ENCODE measurements around the gene LNPK.
"Not testable (repeated sequence)": the region's sequence is repeated elsewhere in the genome, so short reads cannot be mapped to it uniquely, and the experiment has no call there.

The LNPK gene

DNA sequence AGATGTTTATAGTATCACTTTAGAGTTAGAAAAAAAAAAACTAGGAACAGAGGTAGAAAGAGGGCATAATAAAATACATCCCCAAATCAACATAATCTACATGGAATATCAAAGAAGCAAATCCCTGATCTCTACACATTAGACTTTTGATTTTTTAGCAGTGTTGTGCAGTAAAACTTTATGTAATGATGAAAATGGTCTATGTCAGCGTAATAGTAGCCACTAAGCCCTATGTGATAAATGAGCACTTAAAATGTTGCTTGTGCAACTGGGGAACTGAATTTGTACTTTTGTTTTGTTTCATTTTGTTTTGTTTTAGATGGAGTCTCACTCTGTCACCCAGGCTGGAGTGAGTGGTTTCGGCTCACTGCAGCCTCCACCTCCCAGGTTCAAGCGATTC, 36.3 kb downstream of the LNPK start:
- no peak for DNase-seq

DNA sequence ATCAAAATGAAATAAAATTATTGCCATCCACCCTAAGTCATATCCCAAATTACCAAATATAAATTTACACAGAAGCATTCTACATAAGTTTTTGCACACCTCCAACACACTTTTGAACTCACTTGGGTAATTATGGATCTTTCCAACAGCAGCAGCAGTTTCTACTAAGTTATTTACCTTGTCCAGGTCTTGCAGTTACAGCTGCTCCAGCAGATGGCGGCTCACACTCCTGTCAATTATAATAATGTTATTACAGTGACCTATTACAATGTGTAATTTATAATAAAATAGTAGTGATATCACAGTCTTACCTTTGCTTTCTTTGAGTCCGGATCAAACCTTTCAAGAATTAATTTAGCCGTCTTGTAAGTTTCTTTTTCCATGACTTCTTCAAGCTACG, 37.9 kb downstream of the LNPK start:
- no peak for DNase-seq

DNA sequence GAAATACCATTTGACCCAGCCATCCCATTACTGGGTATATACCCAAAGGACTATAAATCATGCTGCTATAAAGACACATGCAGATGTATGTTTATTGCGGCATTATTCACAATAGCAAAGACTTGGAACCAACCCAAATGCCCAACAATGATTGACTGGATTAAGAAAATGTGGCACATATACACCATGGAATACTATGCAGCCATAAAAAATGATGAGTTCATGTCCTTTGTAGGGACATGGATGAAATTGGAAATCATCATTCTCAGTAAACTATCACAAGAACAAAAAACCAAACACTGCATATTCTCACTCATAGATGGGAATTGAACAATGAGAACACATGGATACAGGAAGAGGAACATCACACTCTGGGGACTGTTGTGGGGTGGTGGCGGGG, 38.9 kb downstream of the LNPK start:
- not testable (repeated sequence) for DNase-seq

DNA sequence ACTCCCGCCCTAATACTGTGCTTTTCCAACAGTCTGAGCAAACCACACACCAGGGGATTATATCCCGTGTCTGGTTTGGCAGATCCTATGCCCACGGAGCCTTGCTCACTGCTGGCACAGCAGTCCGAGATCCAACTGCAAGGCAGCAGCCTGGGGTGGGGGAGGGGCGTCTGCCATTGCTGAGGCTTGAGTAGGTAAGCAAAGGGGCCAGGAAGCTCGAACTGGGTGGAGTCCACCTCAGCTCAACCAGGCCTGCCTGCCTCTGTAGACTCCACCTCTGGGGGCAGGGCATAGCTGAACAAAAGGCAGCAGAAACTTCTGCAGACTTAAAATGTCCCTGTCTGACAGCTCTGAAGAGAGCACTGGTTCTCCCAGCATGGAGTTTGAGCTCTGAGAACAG, 44.2 kb downstream of the LNPK start:
- DNase-seq, result no peak

DNA sequence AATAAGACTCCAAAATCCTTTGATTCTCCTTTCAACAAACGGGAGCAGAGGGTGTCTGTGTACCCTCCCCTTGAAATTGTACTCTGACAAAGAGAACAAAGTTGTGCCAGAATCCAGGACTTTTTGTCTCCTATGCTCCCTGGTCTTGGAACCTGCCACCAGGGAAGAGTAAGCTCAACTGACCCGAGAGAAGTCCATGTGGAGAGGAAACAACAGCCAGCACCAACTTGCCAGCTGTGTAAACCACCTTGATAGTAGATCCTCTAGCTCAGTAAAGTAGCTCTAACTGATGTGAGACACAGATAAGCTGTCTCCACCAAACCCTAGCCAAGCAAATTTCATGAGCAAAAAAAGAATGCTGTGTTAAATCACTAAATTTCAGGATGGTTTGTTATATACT, 46.9 kb downstream of the LNPK start:
- no peak for DNase-seq

DNA sequence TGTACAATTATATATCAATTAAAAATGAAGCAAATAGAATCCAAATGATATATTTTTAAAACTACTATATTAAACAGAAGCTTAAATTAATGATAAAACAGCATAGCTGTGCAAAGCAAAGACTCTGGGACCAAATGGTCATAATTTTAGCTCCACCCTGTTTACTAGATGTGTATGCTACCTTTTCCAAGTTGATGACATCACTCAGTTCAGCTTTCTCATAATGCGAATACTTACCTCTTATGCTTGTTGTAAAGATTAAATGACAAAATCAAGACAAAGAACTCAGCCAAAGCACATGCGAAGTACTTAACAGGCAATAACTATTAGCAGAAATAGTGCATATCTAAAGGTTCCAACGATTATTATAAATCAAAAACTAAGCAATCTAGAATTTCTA, 51.6 kb downstream of the LNPK start:
- DNase-seq, result no peak

DNA sequence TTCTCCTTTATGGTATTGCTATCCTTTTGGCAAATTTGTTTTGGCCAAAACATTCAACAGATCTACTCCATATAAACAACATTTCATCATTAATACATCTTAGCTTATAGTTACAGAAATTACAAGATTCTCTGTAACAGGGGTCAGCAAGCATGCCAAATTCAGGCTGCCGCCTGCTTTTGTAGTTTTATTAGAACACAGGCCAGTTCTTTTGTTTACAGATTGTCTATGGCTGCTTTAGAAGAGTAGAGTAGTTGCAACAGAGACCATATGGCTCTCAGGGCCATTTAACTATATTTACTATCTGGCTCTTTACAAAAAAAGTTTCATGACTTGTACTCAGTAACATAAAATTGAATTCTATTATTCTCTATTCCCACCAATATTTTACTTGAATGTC, 53.9 kb downstream of the LNPK start:
- no peak for DNase-seq

DNA sequence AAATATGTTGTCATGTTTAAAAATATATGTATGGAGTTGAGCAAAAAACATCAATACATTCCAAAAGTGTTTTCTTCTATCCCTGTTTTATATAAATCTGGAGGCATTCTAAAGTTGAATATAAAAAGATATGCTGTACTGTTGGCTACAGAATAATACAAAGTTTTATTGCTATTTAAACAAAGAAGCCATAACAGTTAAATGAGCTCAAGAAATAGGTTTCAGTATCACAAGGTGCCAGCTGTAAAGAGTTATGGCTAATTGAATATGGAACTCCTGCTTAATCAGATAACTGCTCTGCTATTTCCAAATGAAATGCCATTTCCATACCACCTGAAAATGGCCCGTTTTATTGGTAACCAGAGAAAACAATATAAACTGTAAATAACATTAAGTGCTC, 55.0 kb downstream of the LNPK start:
- DNase-seq, result no peak

DNA sequence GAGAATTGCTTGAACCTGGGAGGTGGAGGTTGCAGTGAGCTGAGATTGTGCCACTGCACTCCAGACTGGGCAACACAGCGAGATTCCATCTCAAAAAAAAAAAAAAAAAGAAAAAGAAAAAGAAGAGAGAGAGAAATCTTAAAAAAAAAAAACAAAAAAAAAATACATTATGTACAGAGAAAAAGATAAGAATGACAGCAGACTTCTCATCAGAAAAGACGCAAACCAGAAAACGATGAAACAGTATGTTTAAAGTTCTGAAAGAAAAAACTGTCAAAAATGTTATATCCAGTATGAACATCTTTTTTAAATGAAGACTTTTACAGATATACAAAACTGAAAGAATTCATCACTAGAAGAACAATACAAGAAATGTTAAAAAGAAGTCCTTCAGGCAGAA, 60.4 kb downstream of the LNPK start:
- no peak for DNase-seq

DNA sequence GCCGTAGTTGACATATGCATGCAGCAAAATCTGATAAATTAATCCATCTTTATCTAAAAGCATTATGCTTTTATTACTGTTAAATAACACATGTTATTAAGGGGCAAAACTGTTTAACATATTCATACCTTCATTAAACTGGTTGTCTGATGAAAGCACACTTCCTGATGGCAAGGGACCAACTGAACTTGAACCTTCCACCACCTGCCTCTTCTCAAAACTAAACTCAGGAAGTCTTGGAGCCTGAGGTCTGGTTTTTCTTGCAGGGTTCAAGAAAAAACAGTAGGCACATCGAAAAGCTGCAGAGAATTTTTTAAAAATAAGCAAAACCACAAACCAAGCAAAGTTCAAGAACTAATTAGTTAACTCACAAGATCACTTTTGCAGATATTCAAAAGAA, 64.9 kb downstream of the LNPK start:
- no peak for DNase-seq

DNA sequence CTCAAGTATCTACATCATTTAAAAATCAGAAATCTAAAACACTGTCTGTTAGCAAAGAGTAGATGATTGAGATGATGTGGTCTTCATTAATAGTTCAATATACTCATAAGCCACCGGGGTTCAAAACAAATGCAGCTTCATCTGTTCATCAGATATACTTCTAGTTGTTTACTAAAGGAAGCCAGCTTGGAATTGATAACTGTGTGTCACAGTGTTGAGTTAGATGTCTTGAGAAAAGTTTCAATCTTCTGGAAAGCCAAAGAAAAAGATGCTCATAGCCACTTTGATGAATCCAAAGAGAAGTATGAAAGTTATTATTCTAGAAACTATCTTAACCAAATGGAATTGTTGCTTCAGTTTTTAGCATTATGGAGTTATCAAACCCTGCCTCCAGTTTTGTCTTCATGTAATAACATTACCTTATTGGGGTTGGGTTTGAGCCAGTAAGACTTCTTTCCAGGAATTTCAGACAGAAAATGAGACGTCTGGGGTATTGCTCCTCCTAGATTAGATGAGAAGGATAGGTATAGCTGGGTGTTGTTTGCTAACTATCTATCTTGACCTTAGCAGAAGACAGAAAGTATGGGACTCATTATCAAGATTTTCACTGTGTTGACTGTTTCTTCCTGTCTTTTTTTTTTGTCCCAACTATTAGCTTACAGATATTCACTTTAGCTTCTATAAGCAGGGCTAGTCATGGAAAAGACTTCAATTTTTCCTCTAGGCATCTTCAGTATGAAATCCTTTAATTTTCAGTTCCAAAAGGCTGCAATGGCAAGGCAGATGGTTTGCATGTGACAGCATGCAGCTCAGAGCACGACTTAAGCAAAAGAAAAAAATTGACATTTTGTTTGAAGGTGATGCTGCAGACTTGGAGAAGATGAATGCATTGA, 66.5 kb downstream of the LNPK start:
- no peak for DNase-seq

DNA sequence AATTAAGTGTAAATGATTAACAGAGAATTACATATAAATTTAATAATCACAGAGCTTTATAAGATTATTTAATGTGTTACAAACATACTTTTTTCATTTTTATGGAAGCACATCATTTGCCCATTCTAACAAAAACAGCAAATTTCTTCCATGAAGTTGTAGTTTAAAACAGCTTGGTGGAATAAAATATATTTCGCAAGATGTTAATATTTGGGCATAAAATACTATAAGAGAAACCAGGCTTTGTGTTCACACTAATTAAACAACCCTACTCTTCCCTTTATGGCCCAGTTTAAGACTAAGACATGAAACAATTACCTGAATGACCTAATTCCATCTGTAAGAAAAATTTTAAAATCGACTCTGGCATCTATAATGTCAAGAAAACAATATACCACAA, 69.4 kb downstream of the LNPK start:
- no peak for DNase-seq

DNA sequence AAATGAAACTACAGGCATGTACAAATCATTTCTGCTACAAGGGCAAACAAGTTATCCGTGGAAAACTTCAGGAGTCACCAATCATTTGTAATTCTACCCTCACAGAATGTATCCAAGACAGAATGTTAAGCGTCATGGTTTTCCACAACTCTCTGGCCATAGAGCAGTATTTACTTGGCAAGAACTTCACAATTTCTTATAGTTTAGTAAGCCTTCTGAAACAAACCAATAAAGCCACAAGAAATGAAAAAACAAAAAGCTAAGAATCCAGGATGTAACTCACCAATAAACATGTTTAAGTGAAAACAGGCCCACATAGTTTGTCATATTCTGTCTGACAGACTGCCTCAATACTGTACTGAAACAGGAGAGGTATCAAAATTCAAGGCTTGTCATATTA, 70.3 kb downstream of the LNPK start:
- DNase-seq, result no peak

DNA sequence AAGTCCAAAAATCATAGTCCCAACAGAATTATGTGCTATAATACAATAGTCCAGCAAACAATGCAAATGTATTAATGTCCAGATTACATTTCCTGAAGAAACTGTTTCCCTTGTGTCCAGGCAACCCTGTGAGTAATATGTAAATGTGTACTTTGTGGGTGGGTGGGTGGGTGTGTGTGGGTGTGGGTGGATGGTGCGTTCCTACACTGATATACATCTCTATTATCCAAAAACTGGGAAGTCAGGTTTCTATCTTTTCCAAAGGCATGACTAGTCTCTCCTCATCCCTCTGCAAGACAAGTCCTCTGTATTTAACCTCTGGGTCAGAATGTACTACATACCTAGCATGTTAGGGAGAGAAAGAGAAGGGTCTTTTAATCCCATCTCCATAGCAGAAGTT, 71.6 kb downstream of the LNPK start:
- DNase-seq, result no peak

DNA sequence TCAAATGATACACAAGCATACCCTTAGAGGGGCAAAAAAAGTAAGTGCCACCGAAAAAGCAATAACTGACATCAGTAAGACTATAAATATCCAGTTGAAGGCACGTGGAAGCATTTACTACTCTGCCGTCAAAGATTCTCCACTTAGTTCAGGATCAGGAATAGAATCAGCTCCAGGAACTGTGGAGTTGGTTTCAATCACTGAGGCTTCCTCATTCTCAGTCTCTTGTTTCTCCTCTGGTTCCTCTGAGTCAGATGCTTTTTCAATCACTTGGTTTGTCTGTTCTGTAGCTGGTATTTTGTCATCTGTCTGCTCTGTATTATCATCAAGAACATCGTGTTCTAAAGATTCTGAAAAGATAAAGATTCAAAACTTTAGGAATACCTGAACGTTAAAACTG, 72.2 kb downstream of the LNPK start:
- DNase-seq, result no peak

DNA sequence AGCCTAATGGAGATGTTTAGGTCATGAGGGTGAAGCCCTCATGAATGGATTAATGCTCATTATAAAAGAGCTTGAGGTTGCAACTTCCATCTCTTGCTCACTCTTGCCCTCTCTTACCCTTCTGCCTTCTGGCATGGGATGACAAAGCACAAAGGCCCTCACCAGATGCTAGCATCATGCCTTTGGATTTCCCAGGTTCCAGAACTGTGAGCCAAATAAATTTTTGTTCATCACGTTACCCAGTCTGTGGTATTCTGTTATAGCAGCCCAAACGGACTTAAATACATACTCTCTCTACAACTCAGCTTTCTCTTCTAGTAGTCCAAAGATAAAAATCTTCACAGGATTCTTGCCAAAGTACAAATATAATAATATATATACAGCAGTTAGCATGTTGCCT, 75.8 kb downstream of the LNPK start:
- no peak for DNase-seq

DNA sequence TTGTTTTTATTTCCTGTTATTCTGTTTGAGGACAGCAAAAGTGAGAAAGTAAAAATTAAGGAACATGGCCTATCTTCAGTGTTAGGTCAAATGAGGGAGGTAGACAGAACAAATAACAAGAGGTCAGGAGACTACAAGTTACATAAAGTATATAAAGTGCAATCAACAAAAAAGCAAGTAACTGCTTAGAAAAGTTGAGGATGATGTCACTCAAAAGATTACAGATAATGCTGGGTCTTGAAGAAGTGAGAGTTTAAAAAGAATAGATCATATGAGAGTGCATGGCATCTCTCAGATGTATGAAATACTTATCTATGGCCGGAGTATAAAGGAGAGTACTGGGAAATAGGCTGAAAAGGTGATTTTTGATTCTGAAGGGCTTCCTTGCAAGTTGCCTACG, 79.9 kb downstream of the LNPK start:
- DNase-seq, result no peak

DNA sequence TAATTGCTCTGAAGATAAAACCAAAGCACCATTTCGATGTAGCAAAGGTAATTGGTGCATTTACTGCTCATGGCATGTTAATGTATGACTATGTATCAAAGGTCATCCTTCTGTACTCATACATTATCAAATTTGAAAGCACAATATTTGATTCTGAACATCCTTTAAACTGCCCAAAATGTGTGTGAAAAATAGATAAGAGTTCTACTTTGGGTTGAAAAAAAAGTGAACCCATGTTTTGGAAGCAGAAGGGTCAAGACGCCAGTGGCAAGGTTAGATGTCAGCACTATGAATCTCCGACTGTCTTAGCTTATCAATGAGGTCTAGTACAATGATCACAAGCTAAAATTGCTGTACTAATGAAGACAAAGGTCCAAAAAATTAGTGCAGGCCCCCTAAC, 83.1 kb downstream of the LNPK start:
- DNase-seq, result no peak

DNA sequence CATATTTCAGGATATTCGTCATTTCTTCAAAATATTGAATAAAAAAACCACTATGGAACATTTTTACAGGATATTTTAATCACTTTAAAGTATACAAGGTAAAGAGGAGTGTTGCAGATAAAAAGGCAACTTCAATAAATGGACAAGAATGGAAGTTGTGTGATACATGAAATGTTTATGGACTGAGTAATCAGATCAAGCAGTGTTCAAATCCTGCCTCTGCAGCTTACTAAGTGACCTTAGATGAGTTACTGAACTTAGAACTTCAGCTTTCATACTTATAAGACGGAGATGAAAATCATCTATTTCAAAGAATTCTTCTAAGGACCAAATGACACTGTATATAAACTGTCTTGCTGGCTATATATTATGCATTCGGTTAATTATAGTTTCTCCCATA, 87.2 kb downstream of the LNPK start:
- DNase-seq, result no peak

DNA sequence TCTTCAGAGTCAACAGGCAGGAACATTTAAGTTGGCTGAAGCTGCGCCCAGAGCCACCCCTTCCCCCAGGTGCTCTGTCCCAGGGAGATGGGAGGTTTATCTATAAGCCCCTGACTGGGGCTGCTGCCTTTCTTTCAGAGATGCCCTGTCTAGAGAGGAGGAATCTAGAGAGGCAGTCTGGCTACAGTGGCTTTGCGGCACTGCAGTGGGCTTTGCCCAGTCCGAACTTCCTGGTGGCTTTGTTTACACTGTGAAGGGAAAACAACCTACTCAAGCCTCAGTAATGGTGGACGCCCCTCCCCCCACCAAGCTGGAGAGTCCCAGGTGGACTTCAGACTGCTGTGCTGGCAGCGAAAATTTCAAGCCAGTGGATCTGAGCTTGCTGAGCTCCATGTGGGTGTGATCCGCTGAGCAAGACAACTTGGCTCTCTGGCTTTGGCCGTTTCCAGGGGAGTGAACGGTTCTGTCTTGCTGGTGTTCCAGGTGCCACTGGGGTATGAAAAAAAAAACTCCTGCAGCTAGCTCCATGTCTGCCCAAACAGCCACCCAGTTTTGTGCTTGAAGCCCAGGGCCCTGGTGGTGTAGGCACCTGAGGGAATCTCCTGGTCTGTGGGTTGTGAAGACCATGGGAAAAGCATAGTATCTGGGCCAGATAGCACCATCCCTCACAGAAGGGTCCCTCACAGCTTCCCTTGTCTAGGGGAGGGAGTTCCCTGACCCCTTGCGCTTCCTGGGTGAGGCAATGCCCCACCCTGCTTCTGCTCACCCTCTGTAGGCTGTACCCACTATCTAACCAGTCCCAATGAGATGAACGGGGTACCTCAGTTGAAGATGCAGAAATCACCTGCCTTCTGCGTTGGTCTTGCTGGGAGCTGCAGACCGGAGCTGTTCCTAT, 88.0 kb downstream of the LNPK start:
- DNase-seq, result not testable (repeated sequence)

DNA sequence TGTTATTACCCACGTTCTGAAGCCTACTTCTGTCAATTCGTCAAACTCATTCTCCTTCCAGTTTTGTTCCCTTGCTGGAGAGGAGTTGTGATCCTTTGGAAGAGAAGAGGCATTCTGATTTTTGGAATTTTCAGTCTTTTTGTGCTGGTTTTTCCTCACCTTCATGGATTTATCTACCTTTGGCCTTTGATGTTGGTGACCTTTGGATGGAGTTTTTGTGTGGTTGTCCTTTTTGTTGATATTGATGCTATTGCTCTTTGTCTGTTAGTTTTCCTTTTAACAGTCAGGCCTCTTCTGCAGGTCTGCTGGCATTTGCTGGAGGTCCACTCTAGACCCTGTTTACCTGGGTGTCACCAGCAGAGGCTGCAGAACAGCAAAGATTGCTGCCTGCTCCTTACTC, 88.8 kb downstream of the LNPK start:
- DNase-seq, result not testable (repeated sequence)

DNA sequence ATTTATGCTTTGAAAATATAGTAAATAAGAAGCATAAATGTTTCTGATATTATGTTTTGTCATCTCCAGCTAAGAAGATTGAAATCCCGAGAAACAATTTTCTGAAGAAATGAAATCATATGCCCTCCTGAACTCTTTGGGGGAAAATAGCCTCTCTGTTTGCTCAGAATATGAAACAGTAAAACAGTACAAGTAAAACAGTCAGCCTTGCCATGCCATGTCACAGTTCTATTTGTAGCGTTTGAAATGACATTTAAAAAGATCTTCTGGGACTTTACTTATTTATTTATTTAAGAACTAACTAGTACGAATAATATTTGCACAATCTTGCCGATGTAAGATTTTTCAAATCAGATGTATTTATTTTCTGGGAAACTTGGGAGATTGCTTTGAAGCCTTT, 98.0 kb downstream of the LNPK start:
- DNase-seq, result no peak

DNA sequence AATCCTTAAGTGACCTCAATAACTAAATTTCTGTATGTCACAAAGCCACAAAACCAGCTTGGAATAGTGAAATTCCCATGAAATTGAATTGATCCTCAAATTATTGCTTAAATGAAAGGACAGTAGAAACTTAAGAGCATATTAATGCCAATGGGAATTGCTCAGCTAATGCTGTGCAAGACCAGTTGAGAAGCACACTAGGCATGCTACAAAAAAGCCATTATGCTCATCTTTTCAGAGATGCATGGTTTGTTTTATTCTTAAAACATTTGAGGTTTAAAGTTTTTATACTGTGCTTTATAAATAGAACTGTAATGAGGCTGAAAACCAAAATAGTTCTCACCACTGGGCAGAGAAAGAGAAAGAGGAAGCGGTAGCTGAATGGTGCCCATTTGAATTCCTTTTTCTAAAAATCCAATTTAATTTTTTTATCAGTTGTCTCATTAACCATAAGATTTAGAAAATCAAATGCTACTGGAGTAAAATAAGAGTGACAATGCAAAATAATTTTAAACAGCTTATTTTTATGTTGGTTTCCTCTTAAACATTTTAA, 98.6 kb downstream of the LNPK start:
- no peak for DNase-seq

DNA sequence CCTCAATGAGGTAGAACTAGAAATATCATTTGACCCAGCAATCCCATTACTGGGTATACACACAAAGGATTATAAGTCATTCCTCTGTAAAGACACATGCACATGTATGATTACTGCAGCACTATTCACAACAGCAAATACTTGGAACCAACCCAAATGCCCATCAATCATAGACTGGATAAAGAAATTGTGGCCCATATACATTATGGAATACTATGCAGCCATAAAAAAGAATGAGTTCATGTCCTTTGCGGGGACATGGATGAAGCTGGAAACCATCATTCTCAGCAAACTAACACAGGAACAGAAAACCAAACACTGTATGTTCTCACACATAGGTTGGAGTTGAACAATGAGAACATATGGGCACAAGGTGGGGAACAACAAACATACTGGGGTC, 106.1 kb downstream of the LNPK start:
- not testable (repeated sequence) for DNase-seq
